Left hindlimb (tissue), 1 donor: ENCODE measurements around the gene TMEM43.

ENCODE experiments used
- DNase-seq: peaks from one replicate; pipeline ENCODE4 v3.0.0-alpha.2; 2018

Gene TMEM43

DNA sequence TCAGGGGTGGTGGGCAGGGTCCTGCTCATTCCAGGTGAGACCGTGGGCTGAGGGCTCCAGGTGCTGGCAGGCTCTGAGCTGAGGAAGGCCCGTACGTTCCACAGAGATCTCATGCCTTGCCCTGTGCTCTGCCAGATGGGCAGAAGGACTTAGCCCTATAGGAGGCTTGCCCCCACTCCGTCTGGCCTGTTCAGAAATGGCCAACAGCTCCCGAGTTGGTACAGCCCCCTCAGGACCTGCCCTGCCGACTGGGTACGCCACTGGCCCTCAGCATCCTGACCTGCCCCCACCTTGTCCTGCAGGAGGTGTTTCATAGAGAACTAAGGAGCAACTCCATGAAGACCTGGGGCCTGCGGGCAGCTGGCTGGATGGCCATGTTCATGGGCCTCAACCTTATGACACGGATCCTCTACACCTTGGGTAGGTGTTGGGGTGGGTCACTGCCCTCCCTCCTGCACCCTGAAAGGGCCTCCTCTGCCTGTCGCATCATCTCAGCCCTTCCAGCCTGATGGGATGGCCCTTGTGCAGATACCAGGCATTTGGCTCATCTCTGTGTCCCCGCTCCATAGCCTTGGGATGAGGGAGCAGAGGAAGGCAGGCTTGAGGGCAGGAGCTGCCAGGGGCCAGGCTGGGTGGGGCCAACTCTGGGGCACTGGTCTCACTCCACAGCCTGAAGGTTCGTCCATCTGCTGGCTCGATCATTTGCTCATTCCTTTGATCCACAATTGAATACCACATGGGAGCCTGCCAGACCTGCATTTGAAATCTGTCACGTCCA, 14.2 kb downstream of the TMEM43 start:
- no peak for DNase-seq

DNA sequence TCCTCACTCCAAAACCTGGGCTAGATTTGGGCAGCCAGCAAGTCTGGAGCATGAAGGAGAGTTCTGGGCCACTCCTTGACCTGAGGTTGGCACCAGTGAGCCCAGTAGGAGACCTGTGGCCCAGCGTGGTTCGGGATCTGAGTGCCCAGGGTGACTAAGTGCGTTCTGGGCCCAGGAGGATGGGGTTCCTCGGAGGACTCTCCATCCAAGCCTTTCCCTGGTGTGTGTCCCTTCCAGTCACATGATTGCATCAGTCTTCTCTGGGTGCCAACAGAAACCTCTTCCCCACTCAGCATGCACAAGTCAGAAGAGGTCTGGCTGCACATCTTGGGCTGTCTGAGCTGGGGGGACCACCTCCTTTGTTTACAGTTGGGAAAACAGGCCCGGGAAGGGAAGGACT, 14.9 kb downstream of the TMEM43 start:
- DNase-seq: no peak

DNA sequence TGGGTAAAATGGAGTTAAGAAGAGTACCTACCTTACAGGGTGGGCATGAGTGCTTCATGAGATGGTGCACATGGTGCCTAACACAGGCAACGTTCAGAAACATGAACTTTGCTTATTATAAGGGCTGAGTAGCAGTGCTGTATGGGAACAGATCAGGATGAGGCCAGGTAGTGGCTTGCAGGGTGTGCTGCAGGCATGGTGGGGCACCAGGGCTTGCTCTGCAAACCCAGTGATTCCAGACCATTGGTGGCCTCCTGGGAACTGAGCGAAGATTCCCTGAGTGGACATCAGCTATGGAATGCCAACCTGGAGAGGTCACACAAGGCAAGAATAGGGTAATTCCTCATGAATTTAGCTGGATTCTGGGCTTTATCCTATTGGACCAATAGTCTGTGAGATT, 15.8 kb downstream of the TMEM43 start:
- DNase-seq: no peak

DNA sequence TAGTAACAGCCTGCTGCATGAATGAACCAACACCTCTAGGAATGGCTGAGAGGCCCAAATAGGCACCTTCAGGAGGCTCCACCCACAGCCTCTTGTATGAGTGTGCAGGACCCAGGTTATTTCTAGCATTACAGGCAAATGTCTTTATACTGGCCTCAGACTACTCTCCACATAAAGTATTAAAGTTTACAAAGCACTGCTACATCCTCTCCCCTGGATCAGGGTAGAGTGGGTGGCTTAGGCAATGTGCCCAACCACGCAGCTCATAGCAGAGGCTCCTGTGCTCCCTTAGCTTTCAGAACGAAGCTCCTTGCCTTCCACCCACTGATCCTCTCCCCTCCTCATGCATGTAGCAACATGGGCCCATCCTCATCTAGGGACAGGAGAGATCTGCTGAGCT, 16.3 kb downstream of the TMEM43 start:
- DNase-seq: no peak

DNA sequence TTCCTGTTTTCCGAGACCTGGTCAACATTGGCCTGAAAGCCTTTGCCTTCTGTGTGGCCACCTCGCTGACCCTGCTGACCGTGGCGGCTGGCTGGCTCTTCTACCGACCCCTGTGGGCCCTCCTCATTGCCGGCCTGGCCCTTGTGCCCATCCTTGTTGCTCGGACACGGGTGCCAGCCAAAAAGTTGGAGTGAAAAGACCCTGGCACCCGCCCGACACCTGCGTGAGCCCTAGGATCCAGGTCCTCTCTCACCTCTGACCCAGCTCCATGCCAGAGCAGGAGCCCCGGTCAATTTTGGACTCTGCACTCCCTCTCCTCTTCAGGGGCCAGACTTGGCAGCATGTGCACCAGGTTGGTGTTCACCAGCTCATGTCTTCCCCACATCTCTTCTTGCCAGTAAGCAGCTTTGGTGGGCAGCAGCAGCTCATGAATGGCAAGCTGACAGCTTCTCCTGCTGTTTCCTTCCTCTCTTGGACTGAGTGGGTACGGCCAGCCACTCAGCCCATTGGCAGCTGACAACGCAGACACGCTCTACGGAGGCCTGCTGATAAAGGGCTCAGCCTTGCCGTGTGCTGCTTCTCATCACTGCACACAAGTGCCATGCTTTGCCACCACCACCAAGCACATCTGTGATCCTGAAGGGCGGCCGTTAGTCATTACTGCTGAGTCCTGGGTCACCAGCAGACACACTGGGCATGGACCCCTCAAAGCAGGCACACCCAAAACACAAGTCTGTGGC, 16.9 kb downstream of the TMEM43 start:
- DNase-seq: no peak

DNA sequence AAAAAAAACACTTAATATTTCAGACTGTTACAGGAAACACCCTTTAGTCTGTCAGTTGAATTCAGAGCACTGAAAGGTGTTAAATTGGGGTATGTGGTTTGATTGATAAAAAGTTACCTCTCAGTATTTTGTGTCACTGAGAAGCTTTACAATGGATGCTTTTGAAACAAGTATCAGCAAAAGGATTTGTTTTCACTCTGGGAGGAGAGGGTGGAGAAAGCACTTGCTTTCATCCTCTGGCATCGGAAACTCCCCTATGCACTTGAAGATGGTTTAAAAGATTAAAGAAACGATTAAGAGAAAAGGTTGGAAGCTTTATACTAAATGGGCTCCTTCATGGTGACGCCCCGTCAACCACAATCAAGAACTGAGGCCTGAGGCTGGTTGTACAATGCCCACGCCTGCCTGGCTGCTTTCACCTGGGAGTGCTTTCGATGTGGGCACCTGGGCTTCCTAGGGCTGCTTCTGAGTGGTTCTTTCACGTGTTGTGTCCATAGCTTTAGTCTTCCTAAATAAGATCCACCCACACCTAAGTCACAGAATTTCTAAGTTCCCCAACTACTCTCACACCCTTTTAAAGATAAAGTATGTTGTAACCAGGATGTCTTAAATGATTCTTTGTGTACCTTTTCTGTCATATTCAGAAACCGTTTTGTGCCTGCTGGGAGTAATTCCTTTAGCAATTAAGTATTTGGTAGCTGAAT, 17.9 kb downstream of the TMEM43 start:
- DNase-seq: no peak

DNA sequence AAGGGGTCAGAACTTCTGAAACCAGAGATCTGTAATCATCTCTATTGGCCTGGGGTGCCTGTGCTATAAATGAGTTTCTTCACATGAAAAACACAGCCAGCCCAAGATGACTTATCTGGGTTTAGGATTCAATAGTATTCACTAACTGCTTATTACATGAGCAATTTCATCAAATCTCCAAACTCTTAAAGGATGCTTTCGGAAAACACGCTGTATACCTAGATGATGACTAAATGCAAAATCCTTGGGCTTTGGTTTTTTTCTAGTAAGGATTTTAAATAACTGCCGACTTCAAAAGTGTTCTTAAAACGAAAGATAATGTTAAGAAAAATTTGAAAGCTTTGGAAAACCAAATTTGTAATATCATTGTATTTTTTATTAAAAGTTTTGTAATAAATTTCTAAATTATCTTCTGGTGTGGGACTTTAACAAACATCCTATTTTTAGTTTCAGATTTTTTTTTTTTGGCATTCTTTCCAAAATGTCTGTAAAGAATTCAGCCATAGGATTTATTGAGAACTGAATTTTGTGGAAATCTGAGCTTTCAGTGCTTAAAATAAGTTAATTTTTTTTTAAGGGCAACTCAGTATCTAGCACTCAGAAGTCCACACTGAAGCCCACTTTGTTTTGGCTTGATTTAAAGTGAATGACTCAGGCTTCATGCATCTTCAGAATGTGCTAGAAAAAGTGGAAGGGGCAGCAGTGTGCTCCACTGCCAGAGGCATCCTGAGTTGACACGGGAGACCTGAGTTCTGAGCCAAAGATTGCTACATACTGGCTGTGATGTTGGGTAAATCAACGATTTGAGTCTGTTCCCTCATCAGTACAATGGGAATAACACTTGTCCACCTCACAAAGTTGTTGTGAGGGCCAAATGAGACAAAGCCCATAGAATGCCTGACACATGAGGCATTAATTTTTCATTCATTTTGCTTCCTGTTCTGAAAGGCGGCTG, 18.7 kb downstream of the TMEM43 start:
- no peak for DNase-seq

DNA sequence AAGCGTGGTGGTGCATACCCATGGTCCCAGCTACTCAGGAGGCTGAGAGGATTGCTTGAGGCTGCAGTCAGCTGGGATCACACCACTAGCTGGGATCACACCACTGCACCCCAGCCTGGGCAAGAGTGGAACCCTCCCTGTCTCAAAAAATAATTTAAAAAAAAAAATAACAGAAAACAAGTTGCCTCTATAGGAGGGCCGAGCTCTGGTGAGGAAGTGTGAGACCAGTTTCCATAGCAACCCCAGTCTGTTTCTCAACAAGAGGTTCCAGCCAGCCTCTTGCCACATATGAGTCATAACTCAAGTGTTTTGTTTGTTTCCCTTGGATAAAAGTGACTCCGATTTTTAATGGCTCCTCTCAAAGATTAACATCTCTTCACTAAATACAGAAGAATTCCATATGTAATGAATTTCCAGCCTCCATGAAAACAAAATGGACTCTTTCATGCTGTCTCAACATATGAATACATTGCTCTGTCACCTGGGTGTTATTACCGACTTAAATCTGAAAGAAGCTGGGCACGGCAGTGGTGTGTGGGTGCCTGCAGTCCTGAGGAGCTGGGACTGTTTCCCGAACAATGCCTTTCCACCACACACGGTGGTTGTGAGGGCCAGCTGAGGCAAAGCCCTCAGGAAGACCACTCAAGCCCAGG, 19.7 kb downstream of the TMEM43 start:
- DNase-seq: peak; percentile 81

DNA sequence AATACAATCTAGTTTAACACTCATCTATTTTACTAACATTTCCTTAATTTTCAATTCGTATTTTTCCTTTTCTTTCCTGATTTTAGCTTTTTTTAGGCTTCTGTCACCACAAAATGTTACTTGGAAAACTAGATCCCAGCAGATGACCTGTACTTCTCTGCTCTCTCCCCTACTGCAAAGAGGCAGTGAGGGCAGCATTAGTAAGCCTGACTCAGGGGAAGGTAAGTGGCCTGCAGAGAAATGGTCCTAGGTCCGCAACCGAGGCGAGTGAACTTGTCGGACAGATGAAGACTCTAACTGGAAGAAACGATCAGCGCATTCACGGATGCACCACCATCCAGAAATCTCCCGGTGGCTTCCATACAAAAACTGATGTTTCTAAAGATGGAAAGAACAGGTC, 20.4 kb downstream of the TMEM43 start:
- DNase-seq: no peak

DNA sequence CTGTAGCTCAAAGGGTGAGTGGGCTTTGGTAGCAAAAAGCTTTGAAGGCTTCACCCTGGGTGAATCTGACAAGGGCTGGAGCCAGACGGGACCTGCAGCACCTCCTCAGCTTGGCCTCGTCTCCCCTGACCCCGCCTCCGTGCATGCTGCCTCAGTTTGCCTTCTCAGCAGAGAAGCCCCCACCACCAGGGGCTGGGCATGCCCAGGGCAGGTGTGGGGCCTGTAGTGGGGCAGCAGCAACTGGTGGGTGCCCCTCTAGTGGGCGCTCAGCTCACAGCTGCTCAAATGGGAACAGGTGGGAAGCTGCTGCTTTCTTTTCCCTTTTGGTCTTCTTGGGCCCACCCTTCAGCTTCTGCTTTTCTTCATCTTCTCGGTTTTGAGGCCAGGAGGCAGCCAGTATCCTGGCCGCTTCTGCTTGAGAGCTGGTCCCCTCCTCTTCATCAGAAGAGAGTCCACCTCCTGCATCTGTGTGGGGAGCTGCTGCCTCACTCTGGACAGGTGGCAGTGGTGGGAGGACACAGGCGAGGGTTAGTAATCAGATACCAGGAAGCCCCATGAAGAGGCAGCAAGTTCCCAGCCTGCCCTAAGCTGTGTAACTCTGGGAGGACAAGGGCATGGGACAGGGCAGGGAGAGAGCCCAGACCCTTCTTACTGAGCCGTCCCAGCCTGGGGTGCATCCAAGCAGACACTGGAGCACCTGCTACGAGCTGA, 21.0 kb downstream of the TMEM43 start:
- no peak for DNase-seq

DNA sequence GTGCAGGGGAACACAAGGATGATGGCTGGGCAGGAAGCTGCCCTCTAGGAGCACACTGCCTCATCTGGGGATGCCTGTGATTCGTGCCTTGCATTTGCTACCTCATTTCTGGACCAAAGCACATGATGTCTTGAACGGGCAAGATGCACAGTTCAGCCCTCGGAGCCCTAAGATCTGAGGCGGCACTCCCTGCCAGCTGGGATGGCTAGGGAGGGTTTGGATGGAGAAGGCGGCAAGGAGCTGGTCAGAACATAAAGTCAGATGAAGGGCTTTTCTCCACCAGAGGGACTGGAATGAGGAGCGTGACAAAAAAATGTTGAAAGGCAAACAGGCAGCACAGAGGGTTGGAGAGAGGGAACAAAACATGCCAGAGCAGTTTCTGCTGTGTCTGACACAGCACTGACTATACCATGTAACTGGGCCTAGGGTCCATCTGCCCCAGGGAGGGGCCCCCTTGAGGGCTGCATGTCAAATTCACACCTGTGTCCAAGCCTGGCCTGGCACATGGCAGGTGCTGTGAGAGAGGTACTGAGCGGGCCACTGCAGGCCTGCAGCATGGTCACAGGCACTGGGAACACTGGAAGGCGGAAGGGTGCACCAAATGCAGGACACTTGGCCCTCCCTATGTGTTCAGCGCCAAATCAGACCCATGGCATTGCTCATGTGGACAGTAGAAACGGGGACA, 21.7 kb downstream of the TMEM43 start:
- DNase-seq: no peak

DNA sequence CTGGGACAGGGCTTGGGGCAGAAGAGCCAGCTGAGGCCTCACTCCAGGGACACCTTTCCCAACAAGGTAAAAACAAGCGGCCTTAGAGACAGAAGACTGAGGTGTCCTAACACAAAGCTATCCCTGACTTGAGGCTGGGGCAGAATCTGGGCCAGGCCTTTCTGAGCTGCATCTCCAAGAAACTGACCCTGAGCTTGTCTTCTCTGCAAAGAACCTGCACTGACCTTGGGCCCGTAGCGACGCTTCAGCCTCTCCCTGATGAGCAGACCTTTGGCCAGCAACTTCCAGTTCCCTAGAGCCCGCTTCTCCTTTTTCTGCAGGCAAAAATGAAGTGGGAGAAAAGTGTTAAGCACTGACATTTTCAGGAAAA, 22.2 kb downstream of the TMEM43 start:
- no peak for DNase-seq

DNA sequence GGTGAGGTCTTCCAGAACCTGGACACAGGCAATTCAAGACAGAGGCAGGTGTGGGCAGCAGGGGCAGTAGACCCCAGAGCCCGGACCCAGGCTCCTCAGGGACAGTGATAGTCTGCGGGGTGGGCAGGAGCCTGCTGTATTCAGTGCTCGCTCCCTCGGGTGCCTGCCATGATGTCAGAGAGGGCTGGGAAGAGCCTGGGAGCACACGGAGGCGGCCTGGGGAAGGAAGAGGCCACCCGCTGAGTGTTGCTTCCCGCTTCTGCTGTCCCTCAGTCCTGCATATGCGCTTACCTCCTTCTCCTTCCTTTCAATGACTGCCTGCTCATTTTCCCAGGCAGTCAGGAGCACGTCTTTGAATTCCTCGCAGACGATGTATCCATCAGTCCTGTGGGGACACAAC, 22.8 kb downstream of the TMEM43 start:
- no peak for DNase-seq

DNA sequence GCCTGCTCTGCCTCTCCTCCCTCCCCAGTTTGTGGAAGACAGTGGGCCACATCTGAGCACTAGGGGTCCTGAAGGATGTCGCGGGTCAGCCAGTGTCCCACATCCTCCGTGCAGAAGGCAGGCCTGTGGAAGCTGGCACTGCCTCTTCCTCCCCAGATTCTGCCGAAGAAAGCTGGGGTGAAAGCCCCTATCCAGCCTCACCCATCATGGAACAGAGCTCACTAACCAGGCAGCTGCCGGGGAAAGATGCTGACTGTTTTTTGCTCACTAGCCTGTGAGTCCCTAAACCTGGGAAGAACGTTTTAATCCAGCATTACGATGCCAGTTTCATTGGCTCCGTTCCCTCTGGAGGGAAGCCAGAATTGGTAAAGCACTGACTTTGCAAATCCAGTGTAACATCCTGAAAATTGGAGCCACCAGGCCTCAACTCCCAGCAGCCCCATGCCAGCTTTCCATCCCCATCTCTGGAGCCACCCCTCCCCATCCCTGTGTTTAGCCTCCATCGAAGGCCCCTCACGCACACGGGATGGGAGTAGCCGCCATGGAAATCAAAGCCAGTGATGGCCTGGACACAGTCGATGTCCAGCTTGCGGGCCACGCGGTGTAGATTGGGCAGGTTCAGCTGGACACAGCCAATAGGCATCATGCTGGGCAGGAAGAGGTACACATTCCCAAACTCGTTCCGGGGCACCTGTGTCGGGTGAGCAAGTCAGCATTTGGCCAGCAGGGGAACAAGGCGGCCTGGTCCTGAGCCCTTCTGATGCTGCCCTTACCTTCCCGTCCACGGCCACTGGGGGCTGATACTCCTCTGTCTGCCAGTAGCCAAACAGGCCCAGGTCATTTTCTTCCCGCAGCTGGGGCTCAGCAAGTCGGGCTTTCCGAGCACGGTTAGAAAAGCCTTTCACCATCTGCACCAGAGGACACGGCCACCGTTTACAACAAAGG, 23.5 kb downstream of the TMEM43 start:
- no peak for DNase-seq

DNA sequence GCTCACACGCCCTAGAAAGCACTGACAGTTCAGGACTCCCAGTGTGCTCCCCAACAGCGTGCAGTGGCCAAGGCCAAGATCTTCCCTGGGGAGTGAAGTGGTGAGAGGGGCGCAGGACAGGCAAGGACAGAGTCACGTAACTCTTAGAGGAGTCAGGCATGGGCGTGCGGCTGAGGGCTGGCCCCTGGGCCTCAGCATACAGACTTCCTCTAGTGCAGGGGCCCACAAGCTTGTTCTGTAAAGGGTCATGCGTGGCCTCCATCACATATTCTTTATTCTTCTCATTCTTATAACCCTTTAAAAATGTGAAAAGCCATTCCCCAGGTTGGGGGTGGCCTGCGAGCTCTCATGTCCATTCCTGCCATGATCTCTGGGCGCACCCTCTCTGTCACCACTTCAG, 25.2 kb downstream of the TMEM43 start:
- no peak for DNase-seq

DNA sequence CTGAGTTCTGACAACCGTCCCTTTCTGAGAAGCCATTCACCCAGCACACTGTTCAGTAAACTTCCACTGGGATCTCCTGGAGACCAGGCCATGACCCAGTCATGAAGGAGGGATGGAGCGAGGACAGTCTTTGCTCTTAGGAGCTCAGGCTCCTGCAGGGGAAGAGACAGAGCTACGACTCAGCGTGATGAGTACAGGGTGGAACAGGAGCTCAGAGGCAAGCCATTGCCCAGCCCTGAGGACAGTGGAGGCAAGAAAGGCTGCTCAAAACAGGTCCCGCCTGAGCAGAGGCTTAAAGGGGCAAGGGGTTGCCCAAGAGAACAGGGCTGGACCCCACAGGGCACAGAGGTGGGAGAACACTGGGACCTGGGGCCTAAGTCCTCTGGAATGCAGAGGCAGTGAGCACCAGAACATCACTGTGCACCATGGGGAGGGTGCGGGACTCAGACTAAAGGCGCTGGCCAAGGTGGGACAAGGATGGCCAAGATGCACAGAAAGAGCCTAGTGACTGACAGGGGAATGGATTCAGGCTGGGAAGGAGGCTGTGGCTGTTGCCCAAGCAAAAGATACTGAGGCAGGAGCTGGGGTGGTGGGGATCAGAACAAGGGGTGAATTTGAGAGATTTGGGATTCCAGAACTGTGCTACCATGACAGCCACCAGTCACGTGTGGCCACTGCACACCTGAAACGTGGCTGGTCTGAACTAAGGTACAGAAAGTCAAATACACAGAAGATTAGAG, 25.8 kb downstream of the TMEM43 start:
- DNase-seq: no peak

DNA sequence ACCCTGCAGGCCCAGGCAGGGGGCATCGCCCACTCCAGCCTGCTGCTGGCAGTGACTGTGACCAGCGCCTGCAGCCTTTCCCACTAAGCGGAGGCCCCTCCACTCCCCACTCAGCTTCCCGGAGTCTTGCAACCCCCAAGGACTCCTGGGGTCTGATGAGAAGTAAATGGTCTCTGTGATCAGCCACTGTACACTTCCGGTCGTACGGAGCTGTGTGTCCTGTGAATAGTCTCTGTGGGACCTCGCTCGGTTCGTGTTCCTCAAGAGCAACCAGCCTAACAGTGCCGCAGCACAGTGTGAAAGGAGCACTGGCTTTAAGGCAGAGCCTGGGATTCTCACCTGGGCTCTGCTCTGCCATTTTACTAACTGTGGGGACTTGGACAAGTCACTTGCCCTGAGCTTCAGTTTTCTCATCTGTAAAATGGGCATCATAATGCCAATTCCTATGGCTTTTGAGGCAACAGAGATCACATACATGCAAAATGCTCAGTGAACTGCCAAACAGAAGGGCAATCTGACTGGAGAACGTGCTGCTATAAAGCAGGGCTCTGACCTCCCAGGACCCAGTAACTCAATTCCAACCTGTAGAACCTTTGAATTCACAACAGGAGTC, 26.7 kb downstream of the TMEM43 start:
- no peak for DNase-seq

DNA sequence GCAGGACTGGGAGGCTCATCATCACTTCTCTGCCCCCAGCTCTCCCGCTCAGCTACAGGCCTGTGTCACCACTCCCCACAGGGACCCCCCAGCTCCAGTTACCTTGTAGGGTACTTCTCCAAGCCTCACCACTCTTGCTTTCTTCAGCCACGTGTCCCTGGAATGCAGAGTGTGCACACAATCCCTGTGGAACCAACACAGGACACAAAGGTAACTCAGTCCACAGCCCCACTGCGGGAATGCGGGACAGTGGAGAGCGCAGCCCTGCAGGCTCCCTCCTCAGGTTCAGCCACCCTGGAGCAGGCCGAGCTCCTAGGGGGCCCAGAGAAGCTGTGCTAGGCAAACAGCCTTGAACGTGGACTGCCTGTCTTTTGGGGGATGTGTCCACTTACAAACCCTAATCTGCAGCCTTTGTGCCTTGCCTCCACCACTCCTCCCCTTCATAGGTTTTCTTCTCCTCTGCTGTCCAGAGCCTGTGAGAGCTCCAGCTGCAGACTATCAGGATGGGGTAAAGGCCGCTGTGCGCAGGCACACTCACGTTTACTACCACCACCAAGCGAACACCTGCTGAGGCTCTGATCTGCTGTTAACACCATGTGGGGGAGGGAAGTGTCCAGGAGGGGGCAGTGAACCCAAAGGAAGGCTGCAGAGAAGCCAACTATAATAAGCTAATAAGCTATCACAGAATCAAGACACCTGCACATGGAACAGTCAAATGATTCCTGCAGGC, 27.5 kb downstream of the TMEM43 start:
- DNase-seq: no peak
